ENCODE data around the gene SNX22.

Gene SNX22

GRCh38 chr15:64157599-64158125, 6.1 kb downstream of the SNX22 start:
- no peak for DNase-seq

GRCh38 chr15:64158363-64159134, 7.0 kb downstream of the SNX22 start:
- no peak for DNase-seq

GRCh38 chr15:64161688-64162477, 10.4 kb downstream of the SNX22 start:
- DNase-seq = no peak

GRCh38 chr15:64162478-64162868, 10.9 kb downstream of the SNX22 start:
- no peak for DNase-seq

- DNase-seq = peak; percentile 91
Measured at GRCh38 chr15:64162869-64163658, 11.5 kb downstream of the SNX22 start, which contains the start of gene PPIB. TSS of gene PPIB (minus strand) at chr15:64163022. CDS start at chr15:64162986, 36 bp downstream.

GRCh38 chr15:64163659-64164362, 12.3 kb downstream of the SNX22 start:
- DNase-seq = no peak

- DNase-seq = no peak
Measured at GRCh38 chr15:64164436-64164835, 12.9 kb downstream of the SNX22 start.

- DNase-seq = no peak
Measured at GRCh38 chr15:64166102-64166890, 14.8 kb downstream of the SNX22 start.

GRCh38 chr15:64180235-64180824, 28.8 kb downstream of the SNX22 start:
- no peak for DNase-seq

GRCh38 chr15:64182859-64183370, 31.4 kb downstream of the SNX22 start:
- DNase-seq = no peak

- no peak for DNase-seq
Measured at GRCh38 chr15:64185146-64185911, 33.8 kb downstream of the SNX22 start.

GRCh38 chr15:64187396-64188191, 36.1 kb downstream of the SNX22 start:
- DNase-seq = no peak

- no peak for DNase-seq
Measured at GRCh38 chr15:64191971-64192830, 40.7 kb downstream of the SNX22 start.

- DNase-seq = no peak
Measured at GRCh38 chr15:64193971-64194370, 42.4 kb downstream of the SNX22 start.

GRCh38 chr15:64197425-64197824, 45.9 kb downstream of the SNX22 start:
- no peak for DNase-seq

GRCh38 chr15:64205202-64205601, 53.7 kb downstream of the SNX22 start:
- no peak for DNase-seq

All from kidney glomerular epithelial cell (primary cell).